SW 1271 (cell line): ENCODE results near the gene GLCCI1.

Source experiments
- DNase-seq, 2 experiments: peaks; one replicate each; lab custom pipeline; 2025; lab: John Stamatoyannopoulos, UW

GLCCI1 gene

DNA sequence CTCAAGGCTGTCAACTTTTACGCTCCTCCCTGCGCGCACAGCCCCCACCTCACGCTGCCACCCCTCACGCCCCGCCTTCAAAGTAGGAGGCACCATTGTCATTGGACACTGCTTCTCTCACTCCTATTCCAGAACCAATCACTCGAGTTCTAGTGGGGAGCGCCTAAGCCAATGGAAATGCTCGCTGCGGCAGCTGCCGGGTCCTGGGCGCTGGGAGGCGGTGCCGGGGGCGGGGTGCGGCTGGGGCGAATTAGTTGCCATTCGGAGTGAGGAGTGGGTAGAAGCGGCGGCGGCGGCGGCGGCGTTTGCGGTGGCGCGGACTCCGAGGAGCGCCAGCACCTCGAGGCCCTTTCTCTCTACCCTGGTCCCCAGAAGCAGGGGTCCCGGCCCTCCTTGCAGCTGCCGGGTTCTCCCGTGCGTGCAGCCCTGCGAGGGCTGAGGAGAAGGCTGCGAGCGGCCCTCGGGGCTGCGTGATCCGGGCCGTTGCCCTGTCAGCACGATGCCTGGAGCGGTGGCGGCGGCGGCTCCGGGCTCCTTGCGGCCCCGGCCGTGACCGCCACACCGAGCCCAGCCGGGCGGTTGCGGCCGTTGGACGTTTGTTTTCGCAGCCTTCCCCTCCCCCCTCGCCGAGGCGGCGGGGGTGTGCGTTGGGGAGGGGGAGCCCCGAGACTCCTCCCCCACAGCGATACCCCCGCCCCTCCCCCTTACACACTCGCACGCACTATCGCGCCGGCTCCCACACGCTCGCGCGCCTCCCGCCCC lies at the start of gene GLCCI1:
GLCCI1 (plus strand) TSS at position 253 of the 762 bp plus-strand sequence. CDS start 555 bp downstream, outside the sequence.
- peak; percentile 96 to 99 for DNase-seq

DNA sequence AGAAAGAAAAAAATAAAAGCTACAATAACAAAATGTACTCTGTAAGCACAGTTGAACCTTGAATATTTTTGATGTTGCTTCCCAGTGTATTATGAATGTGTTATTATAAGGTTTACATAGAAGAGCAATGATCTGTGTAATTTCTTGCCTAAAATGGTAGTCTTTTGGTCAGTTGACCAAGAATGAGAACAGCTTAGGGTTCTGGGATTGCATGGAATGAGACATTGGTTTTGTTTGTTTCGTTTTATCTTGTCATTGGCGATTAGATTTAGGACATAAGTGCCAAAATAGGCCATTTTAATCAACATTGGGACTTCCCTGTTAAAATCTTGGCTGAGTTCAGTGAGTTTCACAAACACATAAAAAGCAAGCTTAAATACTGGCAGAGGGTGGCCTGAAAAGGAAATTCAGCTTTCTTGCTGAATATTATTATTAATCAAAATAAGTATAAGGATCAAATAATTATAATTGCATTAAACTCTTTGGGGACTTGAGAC lies 49.1 kb upstream of the GLCCI1 start:
- no peak for DNase-seq

DNA sequence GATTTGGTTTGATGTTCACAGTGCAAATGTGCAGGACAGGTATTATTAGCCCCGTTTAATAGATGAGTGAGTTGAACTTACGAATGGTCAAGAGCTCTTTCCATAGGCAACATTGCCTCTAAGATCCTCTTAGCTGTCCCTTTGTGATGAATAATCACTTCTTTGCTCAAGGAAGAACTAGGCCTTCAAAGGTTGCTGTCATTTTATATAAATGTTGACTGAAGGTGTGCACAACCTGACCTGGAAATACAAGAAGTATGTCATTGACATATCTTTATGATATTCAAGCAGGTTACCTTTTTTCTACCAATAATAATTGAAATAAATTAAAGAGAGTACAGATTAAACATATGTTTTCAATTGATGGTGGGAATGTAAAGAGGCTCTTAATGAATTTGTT lies 48.5 kb upstream of the GLCCI1 start:
- DNase-seq, result no peak

DNA sequence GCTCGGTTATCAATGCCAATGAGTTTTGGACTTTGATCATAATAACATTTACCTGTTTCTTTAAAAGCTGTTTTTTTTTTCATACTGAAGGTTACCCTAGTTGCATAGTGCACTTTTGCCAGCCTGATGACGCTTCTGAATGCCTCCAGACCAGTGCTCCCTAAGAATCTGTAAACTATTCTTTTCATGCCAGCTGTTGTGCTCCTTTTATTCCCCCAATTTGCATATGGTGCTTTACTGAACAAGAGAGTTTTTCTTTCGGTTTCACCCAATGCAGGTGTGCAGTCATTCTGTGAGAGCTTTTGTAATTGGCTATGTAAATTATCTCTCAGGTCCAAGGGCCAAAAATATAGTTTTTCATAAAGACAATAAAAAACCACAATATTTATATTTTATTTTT lies 48.1 kb upstream of the GLCCI1 start:
- DNase-seq, result no peak

DNA sequence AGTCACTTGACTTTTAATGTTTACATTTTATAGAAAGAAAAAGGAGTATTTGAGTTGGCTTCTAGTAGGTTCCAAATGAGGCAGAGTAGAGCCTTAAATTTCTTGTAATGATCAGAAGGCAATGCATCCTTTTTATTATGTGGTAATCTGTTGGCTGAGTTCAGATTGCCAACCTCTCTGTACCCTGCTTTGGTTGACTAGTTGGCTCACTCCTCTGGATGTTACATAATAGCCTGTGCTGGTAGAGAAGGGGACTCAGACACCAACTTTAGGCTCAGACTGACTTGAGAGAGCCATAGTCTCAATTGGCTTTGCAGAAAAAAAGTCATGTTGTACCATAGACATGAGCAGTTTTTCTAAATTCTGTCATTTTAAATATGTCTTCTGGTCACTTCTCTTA lies 46.8 kb upstream of the GLCCI1 start:
- no peak for DNase-seq

DNA sequence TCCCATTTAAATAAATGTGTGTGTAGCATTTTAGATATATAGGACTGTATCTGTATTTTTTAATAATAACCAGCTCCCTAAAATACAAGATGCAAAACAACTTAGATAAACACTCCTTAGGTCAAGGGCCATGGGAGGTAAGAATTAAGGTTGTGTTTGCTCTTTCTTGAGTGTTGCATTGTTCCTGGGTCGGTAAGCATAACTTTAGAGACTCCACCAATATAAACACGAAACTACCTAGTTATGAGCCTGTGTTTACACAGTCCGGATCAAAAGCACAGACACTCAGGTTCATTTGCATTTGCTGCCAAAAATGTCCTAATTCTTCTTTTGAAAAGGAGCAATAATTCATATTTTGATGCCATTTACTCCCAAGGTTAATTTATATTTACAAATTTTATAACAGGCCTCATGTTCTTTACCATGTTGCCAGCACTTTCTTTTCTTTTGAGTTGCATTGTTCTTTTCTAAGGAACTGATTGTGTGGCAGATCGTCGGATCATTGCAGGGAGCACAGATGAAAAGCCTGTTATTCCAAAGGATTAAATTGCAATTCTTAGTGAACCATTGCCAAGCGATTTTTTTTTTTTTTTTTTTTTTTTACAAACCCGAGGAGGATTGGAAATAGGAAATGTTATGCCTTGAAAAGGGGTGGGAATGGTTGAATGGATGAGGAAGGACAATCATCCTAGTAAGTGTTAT lies 45.8 kb upstream of the GLCCI1 start:
- no peak for DNase-seq

DNA sequence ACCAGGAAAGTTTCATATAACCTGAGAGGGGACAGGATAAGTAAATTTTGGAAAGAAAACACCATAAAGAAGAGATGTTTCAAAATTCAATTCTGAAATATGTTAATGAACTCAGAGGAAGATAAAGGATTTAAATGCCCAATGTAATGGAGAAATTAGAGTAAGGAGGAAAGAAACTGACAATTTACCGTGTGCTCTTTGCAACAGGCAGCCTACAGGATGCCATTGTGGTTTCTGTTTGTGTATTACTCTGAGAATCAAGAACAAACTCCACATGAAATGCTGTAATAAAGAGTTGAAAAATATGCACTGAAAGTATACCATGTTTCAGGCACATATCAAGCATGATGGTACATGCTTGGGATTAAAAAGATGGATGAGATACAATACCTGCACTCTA lies 44.8 kb upstream of the GLCCI1 start:
- DNase-seq, result no peak

DNA sequence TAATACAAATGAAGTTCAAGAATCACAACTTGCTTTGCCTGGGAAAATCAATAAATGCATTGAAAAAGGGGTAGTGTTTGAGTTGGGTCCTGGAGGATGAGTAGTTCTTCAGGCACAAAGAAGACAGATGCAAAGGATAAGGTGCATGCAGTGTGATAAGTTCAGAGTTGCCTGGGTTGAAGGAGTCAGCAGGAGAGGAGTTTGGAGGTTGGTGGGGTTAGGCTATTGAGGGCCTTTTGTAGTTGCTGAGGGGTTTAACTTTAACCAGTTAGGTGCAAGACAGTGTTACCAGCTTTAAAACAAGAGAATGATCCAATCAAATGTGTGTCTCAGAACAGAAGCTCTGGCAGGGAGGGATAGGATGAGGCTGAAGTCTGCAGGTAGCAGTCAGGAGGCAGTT lies 44.3 kb upstream of the GLCCI1 start:
- no peak for DNase-seq

DNA sequence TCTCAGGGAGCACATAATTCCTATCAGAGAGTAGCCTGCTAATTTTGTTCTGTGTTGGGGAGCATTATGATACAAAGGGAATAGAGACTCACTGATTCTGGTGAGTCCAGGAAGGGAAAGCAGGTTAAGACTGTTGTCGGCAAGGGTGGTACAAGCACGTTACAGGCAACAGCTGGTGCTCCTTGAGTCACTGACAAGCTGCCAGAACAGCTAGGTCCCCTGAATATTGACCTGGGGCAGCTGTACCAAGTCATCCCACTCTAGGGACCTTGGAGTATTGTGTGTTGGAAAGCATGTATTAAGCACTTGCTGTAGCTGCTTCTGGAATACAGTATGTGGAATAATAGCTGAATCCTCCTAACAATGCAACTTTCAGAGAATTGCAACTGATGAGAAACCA lies 37.0 kb upstream of the GLCCI1 start:
- no peak for DNase-seq

DNA sequence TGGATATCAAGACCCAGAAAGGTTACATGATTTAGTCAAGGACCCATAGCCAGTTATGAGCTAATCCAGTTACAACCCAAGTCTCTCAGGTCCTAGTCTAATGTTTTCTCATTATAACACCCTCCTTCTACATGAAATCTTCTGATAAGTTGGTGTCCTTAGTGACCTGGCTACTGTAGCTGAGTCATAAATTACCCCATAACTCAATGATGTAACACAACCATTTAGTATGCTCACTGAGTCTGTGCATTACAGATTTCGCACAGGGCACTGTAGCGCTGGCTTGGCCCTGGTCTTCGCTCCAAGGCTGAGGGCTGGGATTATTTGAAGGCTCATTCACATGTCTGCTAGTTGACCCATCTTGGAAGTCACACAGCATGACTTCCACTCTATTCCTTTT lies 36.0 kb upstream of the GLCCI1 start:
- DNase-seq, result no peak

DNA sequence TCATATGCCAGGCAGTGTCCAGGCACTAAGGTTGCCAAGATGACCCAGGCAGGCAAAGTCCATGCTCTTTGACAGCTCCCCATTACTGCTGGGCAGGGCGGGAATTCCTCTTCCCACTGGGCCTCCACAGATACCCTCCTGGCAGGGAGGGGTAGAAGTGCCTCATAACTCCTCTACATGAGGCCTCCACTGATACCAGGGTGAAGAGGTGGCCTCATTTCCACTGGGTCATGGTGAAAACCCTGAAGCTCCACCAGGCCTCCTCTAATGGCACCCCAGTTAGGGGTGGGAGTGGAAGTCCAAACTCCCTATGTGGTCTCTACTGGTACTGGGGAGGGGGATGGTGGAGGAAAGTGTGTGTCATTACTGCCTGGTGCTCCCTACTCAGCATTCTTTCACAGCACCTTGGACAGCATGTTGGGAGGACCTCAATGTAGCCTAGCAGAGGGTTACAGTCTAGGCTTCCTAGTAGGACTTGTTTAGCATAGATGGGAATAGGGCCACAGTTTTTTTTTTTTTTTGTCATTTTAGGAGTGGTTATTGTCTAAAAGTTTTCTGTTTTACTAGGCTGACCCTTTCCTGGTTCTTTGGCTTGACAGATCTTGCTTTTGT lies 34.6 kb upstream of the GLCCI1 start:
- DNase-seq, result no peak

DNA sequence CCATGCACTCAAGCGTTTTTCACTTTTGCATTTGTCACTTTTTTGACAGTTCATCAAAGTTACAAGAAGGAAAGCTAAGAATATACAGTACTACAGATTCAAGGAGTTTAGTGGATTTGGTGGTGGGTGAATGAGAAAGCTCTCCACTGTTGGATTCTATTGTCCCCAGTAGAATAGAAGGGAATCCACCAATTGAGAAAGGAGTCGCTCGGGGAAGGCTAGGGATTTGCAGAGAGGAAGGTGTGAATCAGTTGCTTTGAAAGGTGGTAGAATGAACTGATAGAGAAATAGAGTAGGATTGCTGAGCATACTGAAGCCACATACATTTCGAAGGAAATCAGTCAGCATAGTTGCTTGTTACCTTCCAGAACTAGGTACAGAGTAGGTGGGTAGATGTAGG lies 33.7 kb upstream of the GLCCI1 start:
- DNase-seq, result no peak

DNA sequence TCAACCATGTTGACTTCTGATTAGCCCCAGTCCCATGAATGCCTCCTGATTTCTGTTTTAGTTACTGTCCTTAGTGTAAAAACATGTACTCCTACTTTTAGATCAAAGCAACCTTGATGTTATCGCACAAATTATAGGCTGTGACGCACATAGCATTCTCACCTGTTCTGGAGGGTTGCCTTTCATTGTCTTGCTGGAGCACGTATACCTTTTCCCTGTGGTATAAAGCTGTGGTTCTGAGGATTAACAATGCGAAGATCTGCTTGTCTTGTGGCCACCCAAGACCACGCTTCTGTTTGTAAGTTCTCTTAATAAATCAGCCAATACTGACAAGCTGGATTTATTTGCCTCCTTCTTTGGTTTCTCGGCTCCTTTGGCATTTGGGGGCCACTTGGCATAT lies 30.1 kb upstream of the GLCCI1 start:
- no peak for DNase-seq

DNA sequence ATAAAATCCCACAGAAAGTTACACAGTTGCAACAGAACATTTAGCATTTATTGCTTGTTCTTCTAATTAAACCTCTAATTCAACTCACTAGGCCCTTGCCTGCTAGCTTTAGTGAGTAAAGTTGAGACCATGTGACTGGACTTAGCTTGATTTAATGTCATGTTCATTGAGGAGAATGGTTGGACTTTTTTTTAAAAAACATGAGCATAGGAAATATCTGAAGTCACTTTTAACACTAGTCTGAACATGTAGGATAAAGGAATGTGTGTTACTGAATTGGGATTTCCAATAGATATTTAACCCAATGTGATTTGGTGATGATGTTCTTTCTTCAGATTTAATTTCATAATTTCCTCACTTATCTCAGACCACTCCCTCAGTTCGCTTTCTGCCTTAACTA lies 24.6 kb upstream of the GLCCI1 start:
- DNase-seq, result no peak

DNA sequence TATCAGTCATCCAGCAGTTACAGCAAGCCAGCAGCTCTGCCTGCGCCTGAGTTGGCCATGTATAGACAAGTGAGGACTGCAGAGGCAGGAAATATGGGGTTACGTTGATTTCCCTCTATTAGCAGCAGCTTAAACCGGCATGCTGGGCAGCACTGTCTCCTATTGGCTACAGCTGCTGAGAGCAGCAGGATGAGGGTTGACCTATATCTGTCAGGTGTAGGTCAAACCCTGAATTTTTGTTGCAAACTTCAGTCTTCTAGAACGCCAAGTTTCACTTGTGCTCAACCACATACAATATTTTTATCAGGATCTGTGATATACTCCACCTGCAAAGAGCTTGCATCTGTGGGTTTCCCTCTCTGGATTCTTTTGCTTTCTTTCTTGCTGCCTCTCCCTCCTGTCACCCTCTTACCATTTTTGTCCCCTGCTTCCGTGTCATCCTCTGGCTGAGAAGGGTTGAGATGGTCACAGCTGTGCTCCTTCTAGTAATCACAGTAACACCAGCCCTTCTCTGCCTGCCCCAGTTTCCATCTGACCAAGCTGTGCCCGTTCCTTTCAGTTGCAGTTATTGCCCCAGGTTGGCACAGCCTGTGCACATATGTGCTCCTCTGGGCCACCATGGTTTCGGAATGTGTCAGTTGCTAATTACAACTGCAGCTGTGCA lies 23.8 kb upstream of the GLCCI1 start:
- no peak for DNase-seq

DNA sequence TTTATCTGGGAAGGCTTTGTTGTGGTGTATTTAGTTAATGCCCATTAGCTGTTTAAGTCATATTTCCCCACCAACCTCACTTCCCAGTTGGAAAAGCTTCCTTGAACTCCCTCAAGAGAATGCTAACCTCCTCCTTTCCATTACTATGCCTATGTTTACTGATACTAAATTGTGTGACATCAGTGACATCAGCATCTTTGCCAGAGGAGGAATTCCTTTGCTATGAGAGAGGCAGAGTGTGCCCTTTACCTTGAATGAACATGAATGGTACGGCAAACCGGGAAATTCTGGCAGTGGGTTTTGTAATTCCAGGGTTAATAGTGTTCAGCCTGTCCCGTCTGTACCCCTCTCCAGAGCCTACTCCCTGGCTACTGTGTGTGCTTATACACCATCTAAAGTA lies 22.1 kb upstream of the GLCCI1 start:
- DNase-seq, result no peak

DNA sequence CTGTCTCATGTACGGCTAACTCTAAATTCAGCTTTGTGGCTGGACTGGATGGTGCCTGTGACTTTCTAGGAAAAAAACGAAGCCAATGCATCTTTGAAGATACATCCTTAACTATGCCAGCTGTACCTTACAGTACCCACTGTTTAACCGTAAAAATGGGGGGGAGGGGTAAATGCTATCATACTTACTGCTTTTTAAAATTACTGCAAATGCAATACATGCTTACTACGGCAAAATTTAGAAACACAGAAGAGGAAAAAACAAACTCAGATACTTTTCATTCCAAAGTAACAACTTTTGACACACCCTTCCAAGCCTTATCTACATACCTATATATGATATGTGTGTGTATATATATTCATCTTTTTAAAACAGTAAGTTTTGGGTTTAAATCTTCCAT lies 20.4 kb upstream of the GLCCI1 start:
- no peak for DNase-seq

DNA sequence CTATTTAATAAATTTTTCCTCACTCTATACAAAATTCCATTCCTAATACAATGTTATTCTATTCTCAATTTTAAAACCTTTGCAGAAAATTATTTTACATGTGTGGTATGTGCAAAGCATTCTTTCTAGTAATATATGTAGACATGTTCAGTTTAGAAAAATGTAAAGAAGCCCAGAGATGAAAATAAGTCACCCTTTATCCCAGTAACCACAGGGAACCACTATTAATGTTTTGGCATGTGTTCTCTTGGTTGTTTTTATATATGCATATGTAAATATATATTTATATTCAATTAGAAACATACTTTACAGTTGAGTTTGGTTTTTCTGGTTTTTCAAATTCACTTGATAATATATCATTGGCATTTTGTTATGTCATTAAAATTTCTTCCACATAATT lies 14.8 kb upstream of the GLCCI1 start:
- no peak for DNase-seq

DNA sequence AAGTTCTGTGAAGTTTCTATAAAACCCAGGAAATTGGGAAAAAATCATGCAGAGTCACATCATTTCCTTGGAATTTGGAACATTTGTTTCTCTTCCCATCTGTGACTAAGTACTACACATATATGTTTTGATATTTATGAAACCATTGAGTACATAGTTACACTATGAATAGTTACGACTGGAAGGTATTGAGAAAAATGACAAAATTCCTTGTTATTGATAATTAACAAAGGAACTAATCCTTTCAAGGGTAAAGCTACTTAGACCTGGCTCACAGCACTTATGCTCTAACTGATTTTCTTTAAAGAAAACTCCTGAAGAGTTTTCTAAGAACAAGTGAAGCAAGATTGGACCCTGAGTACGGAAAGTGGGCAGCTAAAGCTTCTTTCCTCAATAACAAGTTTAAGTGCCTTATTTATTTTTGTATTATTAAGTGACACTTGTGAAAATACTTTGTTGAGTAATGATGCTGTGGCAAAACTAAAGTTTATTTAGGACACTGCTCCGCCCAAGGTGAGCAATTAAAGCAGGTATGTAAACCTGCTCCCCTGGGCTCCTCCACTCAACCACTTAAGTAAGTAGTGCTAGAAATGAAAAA lies 12.0 kb upstream of the GLCCI1 start:
- DNase-seq, result no peak

DNA sequence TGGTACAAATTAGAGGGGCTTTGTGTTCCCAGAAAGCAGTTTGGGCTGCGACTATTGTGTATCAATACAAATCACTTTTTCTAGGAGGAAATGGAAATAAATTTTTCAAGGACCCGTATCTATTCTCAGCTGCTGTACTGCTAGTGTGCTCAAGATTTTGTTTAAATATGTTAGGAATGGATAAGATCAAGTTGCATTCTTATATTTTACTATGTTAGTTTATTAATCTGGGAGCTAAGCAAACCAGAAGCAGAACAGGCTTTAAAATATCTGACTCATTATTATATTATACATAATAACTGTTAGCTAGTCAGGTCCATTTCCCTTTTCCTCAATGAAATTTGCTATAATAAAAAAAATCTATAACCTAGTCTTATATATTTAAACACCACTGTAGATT lies 11.1 kb upstream of the GLCCI1 start:
- DNase-seq, result no peak

DNA sequence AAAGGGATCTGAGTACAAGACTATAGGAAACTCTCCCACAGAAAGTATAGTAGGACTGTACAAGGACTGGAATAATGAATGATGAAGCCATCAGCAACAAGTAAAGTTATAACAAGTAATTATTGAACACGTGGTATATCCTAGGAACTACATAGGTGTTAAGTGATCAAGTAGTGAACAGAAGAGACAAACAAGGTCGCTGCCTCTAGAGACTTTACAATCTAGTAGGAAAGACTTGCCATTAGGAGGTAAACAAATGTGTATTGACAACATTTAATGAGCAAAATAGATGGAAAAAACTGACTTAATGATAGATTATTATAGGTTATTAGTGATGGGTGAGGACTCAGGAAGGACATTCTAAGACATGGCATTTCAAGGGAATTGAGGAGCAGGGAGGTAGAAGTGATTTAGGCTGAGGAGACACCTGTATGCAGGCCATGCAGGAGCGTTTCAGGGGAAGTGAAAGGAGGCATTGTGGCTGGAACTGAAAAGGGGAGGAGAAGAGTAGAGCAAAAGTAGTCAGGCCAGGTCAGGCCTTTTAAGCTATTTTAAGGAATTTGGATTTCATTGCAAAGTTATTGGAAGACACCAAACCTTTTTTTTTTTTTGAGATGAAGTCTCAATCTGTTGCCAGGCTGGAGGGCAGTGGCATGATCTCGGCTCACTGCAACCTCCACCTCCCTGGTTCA lies 8.5 kb upstream of the GLCCI1 start:
- DNase-seq, result no peak

DNA sequence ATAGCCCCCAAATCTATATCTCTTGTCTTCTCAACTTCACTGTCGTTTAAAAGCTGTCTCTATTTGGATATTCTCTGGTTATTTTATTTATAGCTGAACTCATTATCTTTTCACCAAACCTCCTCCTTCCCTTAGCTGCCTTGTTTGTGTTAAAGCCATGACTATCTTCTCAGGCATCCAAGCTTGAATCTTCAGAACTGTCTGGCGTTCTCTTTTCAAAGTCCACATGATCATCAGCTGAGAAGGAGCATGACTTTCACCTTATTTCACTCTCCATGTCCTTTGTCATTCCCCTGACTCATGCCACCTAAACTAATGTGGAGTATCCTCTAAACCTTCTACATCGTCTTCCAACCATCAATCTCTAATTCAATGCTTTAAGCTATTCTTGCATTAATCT lies 5.7 kb upstream of the GLCCI1 start:
- DNase-seq, result no peak
